K562 (cell line): ENCODE data around the gene CMBL. TPM values are rescaled to one million over a fixed set of nuclear protein-coding genes. Genes with fewer than 3 reads are reported as not detected.

Experiments used
- BRD4 ChIP-seq: fragments of 200-600 bp; sonication (generic); IDR thresholded peaks from 2 replicates; pipeline ENCODE4 v1.6.1; 2017; ENCODE audit warnings: inconsistent platforms
- CBFB ChIP-seq: sonication (generic); formaldehyde crosslinking; IDR thresholded peaks from 2 replicates; pipeline ENCODE4 v1.4.0; 2020; ENCODE audit warnings: mild to moderate bottlenecking, missing genetic modification reagents
- ERF ChIP-seq: fragments of 450-650 bp; formaldehyde crosslinking; IDR thresholded peaks from 2 replicates; pipeline ENCODE4 v1.4.0; 2020; ENCODE audit warnings: mild to moderate bottlenecking, mixed read lengths
- IRF2 ChIP-seq: sonication (generic); formaldehyde crosslinking; IDR thresholded peaks from 2 replicates; pipeline ENCODE4 v1.8.1; 2022; ENCODE audit warnings: mild to moderate bottlenecking, missing genetic modification reagents
- KLF16 ChIP-seq: IDR thresholded peaks from 2 replicates; pipeline ENCODE4 v1.6.1; 2016; ENCODE audit warnings: antibody characterized with exemption
- LEF1 ChIP-seq: fragments of 450-650 bp; IDR thresholded peaks from 2 replicates; pipeline ENCODE4 v1.6.1; 2016; ENCODE audit warnings: mild to moderate bottlenecking
- MCM7 ChIP-seq, 2 experiments: fragments of 450-650 bp; IDR thresholded peaks; 2 replicates each; pipeline ENCODE4 v1.6.1; 2016 to 2018
- SMAD4 ChIP-seq: fragments of 250-450 bp; sonication (Bioruptor Pico); conservative IDR thresholded peaks from 2 replicates; pipeline ENCODE4 v1.8.0; 2021; ENCODE audit warnings: inconsistent platforms, mild to moderate bottlenecking, moderate library complexity
- TARDBP ChIP-seq: fragments of 450-650 bp; IDR thresholded peaks from 2 replicates; pipeline ENCODE4 v1.6.1; 2016
- TFAM ChIP-seq: fragments of 250-450 bp; sonication (Bioruptor Pico); conservative IDR thresholded peaks from 2 replicates; pipeline ENCODE4 v1.5.0; 2021; ENCODE audit warnings: mild to moderate bottlenecking, moderate library complexity
- XRCC4 ChIP-seq: IDR thresholded peaks from one replicate; pipeline ENCODE4 v1.6.1; 2011; ENCODE audit not compliant: insufficient read depth, insufficient read length; ENCODE audit errors: extremely low read depth
- ZFP1 ChIP-seq: fragments of 450-650 bp; formaldehyde crosslinking; IDR thresholded peaks from 2 replicates; pipeline ENCODE4 v1.4.0; 2020; ENCODE audit warnings: mild to moderate bottlenecking, mixed read lengths
- ZNF584 ChIP-seq: fragments of 200-800 bp; sonication (Bioruptor generic); IDR thresholded peaks from 2 replicates; pipeline ENCODE4 v1.6.1; 2016; ENCODE audit warnings: low read depth, mild to moderate bottlenecking, missing genetic modification characterization, missing compliant biosample characterization
- ZNF766 ChIP-seq: fragments of 200-800 bp; sonication (Bioruptor generic); conservative IDR thresholded peaks from 2 replicates; pipeline ENCODE4 v1.6.1; 2016; ENCODE audit warnings: missing genetic modification characterization, missing compliant biosample characterization
- polyA plus RNA-seq, 8 experiments: library from polyadenylated mRNA; depleted of rRNA in 4 of 8; stranded (reverse) in 5 of 8; unstranded in 3 of 8; fragments of >200 nt; fragmentation: Nextera tagmentation in 2 of 8; fragmentation: Illumina TruSeq in 1 of 8; extraction: Ambion mirVana in 2 of 8; extraction: Trizol in 1 of 8; gene quantifications; 2 replicates each; pipeline versions ENCODE4 v1.2.1 to v1.2.3, GENCODE V29; 2011 to 2014; ENCODE audit warnings: inconsistent platforms in 1 of 8, missing spikeins in 1 of 8
- total RNA-seq, 7 experiments: library from RNA; depleted of rRNA in 6 of 7; stranded (reverse); fragments of >200 nt in 6 of 7; fragmentation: Illumina TruSeq in 2 of 7; extraction: Trizol in 2 of 7; gene quantifications; 2 replicates each; pipeline versions ENCODE4 v1.2.1 to v1.2.3, GENCODE V29; 2011 to 2021; ENCODE audit warnings: low replicate concordance in 1 of 7
- TF ChIP-seq, protein P1 (sequence below): conservative IDR thresholded peaks from 2 replicates; pipeline ENCODE4 v1.6.1; 2011; ENCODE audit warnings: low read depth, mild to moderate bottlenecking, low read length; ENCODE audit not compliant: control insufficient read depth
- TF ChIP-seq, protein P2 (sequence below): fragments of 450-650 bp; IDR thresholded peaks from 2 replicates; pipeline ENCODE4 v1.6.1; 2016; ENCODE audit warnings: antibody characterized with exemption
- TF ChIP-seq, protein P3 (sequence below): fragments of 450-650 bp; IDR thresholded peaks from 2 replicates; pipeline ENCODE4 v1.7.0; 2016; ENCODE audit warnings: borderline replicate concordance
- TF ChIP-seq, protein P4 (sequence below), 2 experiments: fragments of 200-800 bp in 1 of 2; sonication (Bioruptor generic) in 1 of 2; sonication (generic) in 1 of 2; formaldehyde crosslinking in 1 of 2; IDR thresholded peaks in 1 of 2; conservative IDR thresholded peaks in 1 of 2; 2 replicates each; pipeline versions ENCODE4 v1.5.0 to v1.6.1; 2016 to 2020; ENCODE audit warnings: missing compliant biosample characterization in 1 of 2, missing genetic modification characterization in 1 of 2, missing genetic modification reagents in 1 of 2
- TF ChIP-seq, protein P5 (sequence below): fragments of 450-650 bp; formaldehyde crosslinking; IDR thresholded peaks from 2 replicates; pipeline ENCODE4 v1.4.0; 2022; ENCODE audit warnings: mild to moderate bottlenecking, moderate library complexity
- TF ChIP-seq, protein P6 (sequence below): fragments of 450-650 bp; IDR thresholded peaks from 2 replicates; pipeline ENCODE4 v1.6.1; 2016

The CMBL gene
- total and polyA plus RNA-seq, 9 of the 15 experiments (the other 6 are each of a cell fraction or from before 2014, with no cell fraction given), result 22.6 to 192 (median 71.1) TPM

DNA sequence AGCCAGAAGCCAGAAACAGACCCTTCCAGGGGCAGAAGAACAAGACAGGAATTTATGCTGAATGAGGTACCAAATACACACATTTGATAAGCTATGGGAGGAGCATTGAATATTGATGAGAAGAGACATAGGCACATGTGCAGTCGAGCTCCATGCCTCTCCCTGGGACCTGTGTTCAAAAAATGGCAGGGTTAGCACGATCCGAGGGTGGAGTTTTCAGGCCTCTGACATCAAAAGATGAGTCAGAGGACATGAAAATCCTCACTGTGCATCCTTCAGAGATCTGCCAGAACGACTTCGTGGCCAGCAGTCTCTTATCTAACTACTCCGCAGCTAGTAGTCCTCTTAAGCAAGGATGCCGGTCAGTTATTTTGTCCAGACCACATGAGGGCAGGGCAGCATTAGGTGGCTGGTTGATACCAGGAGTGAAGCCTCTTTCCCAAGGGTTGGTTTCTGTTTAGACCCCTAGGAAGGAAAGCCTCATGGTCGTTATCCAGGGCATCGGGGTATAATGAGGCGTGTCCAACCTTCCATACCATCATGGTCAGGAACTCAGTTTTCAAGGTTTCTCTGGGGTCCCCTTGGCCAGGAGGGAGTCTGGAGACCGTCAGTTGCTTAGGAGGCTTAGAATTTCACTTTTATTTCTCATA is 11.6 kb upstream of the CMBL start (continued):
- TF ChIP-seq, protein P1, sequence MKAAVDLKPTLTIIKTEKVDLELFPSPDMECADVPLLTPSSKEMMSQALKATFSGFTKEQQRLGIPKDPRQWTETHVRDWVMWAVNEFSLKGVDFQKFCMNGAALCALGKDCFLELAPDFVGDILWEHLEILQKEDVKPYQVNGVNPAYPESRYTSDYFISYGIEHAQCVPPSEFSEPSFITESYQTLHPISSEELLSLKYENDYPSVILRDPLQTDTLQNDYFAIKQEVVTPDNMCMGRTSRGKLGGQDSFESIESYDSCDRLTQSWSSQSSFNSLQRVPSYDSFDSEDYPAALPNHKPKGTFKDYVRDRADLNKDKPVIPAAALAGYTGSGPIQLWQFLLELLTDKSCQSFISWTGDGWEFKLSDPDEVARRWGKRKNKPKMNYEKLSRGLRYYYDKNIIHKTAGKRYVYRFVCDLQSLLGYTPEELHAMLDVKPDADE, result no peak
- TF ChIP-seq, protein P2, sequence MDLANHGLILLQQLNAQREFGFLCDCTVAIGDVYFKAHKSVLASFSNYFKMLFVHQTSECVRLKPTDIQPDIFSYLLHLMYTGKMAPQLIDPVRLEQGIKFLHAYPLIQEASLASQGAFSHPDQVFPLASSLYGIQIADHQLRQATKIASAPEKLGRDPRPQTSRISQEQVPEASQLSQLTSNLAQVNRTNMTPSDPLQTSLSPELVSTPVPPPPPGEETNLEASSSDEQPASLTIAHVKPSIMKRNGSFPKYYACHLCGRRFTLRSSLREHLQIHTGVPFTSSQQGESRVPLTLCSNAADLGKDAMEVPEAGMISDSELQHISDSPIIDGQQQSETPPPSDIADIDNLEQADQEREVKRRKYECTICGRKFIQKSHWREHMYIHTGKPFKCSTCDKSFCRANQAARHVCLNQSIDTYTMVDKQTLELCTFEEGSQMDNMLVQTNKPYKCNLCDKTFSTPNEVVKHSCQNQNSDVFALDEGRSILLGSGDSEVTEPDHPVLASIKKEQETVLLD, result 0 out of 2 replicates have a peak, but pooled peaks have one; percentile 52
- TF ChIP-seq, protein P3, sequence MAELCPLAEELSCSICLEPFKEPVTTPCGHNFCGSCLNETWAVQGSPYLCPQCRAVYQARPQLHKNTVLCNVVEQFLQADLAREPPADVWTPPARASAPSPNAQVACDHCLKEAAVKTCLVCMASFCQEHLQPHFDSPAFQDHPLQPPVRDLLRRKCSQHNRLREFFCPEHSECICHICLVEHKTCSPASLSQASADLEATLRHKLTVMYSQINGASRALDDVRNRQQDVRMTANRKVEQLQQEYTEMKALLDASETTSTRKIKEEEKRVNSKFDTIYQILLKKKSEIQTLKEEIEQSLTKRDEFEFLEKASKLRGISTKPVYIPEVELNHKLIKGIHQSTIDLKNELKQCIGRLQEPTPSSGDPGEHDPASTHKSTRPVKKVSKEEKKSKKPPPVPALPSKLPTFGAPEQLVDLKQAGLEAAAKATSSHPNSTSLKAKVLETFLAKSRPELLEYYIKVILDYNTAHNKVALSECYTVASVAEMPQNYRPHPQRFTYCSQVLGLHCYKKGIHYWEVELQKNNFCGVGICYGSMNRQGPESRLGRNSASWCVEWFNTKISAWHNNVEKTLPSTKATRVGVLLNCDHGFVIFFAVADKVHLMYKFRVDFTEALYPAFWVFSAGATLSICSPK, result no peak
- TF ChIP-seq SMAD4 (peak; percentile 24; the same call in 1 of the 2 replicates), ZNF584 (CRISPR knock-in tag) (0 out of 2 replicates have a peak, but pooled peaks have one; percentile 48), CBFB (CRISPR knock-in tag) (peak; percentile 82; the same call in 1 of the 2 replicates), LEF1 (no peak), TARDBP (no peak), KLF16 (peak; percentile 42; the same call in 1 of the 2 replicates), MCM7 (IDR thresholded peaks at IDR 0.05) (no peak), BRD4 (no peak), ZNF766 (CRISPR knock-in tag) (0 out of 2 replicates have a peak, but pooled peaks have one; percentile 56), ZFP1 (no peak), ERF (CRISPR knock-in tag) (no peak), XRCC4 (no peak), TFAM (CRISPR knock-in tag) (no peak), IRF2 (no peak)
- TF ChIP-seq, protein P4, sequence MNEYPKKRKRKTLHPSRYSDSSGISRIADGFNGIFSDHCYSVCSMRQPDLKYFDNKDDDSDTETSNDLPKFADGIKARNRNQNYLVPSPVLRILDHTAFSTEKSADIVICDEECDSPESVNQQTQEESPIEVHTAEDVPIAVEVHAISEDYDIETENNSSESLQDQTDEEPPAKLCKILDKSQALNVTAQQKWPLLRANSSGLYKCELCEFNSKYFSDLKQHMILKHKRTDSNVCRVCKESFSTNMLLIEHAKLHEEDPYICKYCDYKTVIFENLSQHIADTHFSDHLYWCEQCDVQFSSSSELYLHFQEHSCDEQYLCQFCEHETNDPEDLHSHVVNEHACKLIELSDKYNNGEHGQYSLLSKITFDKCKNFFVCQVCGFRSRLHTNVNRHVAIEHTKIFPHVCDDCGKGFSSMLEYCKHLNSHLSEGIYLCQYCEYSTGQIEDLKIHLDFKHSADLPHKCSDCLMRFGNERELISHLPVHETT (CRISPR knock-in tag; conservative IDR thresholded peaks at IDR 0.05 in 1 of 2, IDR thresholded peaks at IDR 0.05 in 1 of 2), result 0 out of 4 replicates have a peak, but pooled peaks of 1 of the 2 experiments have one; percentile 45
- TF ChIP-seq, protein P5, sequence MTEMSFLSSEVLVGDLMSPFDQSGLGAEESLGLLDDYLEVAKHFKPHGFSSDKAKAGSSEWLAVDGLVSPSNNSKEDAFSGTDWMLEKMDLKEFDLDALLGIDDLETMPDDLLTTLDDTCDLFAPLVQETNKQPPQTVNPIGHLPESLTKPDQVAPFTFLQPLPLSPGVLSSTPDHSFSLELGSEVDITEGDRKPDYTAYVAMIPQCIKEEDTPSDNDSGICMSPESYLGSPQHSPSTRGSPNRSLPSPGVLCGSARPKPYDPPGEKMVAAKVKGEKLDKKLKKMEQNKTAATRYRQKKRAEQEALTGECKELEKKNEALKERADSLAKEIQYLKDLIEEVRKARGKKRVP (CRISPR knock-in tag), result no peak
- TF ChIP-seq, protein P6, sequence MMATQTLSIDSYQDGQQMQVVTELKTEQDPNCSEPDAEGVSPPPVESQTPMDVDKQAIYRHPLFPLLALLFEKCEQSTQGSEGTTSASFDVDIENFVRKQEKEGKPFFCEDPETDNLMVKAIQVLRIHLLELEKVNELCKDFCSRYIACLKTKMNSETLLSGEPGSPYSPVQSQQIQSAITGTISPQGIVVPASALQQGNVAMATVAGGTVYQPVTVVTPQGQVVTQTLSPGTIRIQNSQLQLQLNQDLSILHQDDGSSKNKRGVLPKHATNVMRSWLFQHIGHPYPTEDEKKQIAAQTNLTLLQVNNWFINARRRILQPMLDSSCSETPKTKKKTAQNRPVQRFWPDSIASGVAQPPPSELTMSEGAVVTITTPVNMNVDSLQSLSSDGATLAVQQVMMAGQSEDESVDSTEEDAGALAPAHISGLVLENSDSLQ, result peak; percentile 55; the same call in 1 of the 2 replicates
